Neuronal stem cell (in vitro differentiated cells): Measurements from ENCODE around the gene FMN1.

Source experiments
- DNase-seq: peaks from one replicate; pipeline ENCODE4 v3.0.0-alpha.2; 2013; ENCODE audit warnings: low spot score
- H2AFZ ChIP-seq: one replicate; pipeline ENCODE4 v1.6.1; 2013; ENCODE audit warnings: mild to moderate bottlenecking, low read length, inconsistent platforms
- H2AK5ac ChIP-seq: 2 replicates; pipeline ENCODE4 v1.6.1; 2013; ENCODE audit warnings: low read depth, mild to moderate bottlenecking, inconsistent platforms, low read length, moderate library complexity, mixed read lengths
- H2BK120ac ChIP-seq: 2 replicates; pipeline ENCODE4 v1.6.1; 2013; ENCODE audit warnings: low read depth, mild to moderate bottlenecking, inconsistent platforms, low read length, moderate library complexity, mixed read lengths
- H2BK12ac ChIP-seq: one replicate; pipeline ENCODE4 v1.6.1; 2013; ENCODE audit warnings: low read length, inconsistent platforms
- H2BK15ac ChIP-seq: 2 replicates; pipeline ENCODE4 v1.6.1; 2013; ENCODE audit warnings: mild to moderate bottlenecking, low read length, inconsistent platforms, mixed read lengths
- H2BK5ac ChIP-seq: one replicate; pipeline ENCODE4 v1.6.1; 2013; ENCODE audit warnings: inconsistent platforms, mild to moderate bottlenecking, low read length, moderate library complexity
- H3K14ac ChIP-seq: one replicate; pipeline ENCODE4 v1.6.1; 2013; ENCODE audit warnings: low read length, inconsistent platforms
- H3K18ac ChIP-seq: 2 replicates; pipeline ENCODE4 v1.6.1; 2013; ENCODE audit warnings: low read length, inconsistent platforms
- H3K23ac ChIP-seq: 2 replicates; pipeline ENCODE4 v1.6.1; 2013; ENCODE audit warnings: low read depth, mild to moderate bottlenecking, mixed read lengths, low read length, inconsistent platforms; ENCODE audit not compliant: poor library complexity
- H3K27ac ChIP-seq: replicated peaks from 3 replicates; pipeline ENCODE4 v1.5.1; 2013; ENCODE audit warnings: low read length, inconsistent platforms
- H3K27me3 ChIP-seq, 3 experiments: 2 replicates each; pipeline ENCODE4 v1.6.1; 2013; ENCODE audit warnings: low read length in 3 of 3, mild to moderate bottlenecking in 2 of 3, inconsistent platforms in 1 of 3, low read depth in 1 of 3, mixed read lengths in 1 of 3, moderate library complexity in 1 of 3; ENCODE audit not compliant: control insufficient read depth in 3 of 3, insufficient read depth in 3 of 3
- H3K36me3 ChIP-seq, 2 donors: replicated peaks in 1 of 2; 2 replicates each; pipeline ENCODE4 v1.6.1; 2013; ENCODE audit warnings: low read length in 2 of 2; ENCODE audit not compliant: control insufficient read depth in 2 of 2, insufficient read depth in 2 of 2
- H3K4ac ChIP-seq: 2 replicates; pipeline ENCODE4 v1.6.1; 2013; ENCODE audit warnings: inconsistent platforms, mild to moderate bottlenecking, low read length, moderate library complexity
- H3K4me1 ChIP-seq, 2 donors: 1 replicate in 1 of 2; 2 replicates in 1 of 2; pipeline ENCODE4 v1.6.1; 2013; ENCODE audit warnings: low read length in 2 of 2, low read depth in 1 of 2; ENCODE audit not compliant: control insufficient read depth in 2 of 2, insufficient read depth in 1 of 2
- H3K4me2 ChIP-seq: one replicate; pipeline ENCODE4 v1.6.1; 2013; ENCODE audit warnings: mild to moderate bottlenecking, low read length, inconsistent platforms; ENCODE audit not compliant: insufficient read depth, poor library complexity, severe bottlenecking
- H3K4me3 ChIP-seq, 2 donors: 2 replicates each; pipeline ENCODE4 v1.5.1; 2013; ENCODE audit warnings: low read length in 2 of 2, mild to moderate bottlenecking in 2 of 2, inconsistent platforms in 1 of 2, moderate library complexity in 1 of 2
- H3K79me1 ChIP-seq: one replicate; pipeline ENCODE4 v1.6.1; 2013; ENCODE audit warnings: low read depth, mild to moderate bottlenecking, inconsistent platforms, low read length, moderate library complexity
- H3K9ac ChIP-seq: one replicate; pipeline ENCODE4 v1.6.1; 2013; ENCODE audit warnings: mild to moderate bottlenecking, low read depth, low read length, inconsistent platforms; ENCODE audit not compliant: poor library complexity
- H3K9me3 ChIP-seq, 2 donors: replicated peaks in 1 of 2; 2 replicates each; pipeline versions ENCODE3 to v1.6.1; 2013; ENCODE audit warnings: low read length in 2 of 2, mild to moderate bottlenecking in 2 of 2, inconsistent platforms in 1 of 2, low read depth in 1 of 2, mixed read lengths in 1 of 2, moderate library complexity in 1 of 2; ENCODE audit not compliant: control insufficient read depth in 2 of 2, insufficient read depth in 1 of 2
- H4K8ac ChIP-seq: one replicate; pipeline ENCODE4 v1.6.1; 2013; ENCODE audit warnings: low read depth, mild to moderate bottlenecking, inconsistent platforms, low read length, moderate library complexity
- H4K91ac ChIP-seq: one replicate; pipeline ENCODE4 v1.6.1; 2013; ENCODE audit warnings: low read length, low read depth, mild to moderate bottlenecking, inconsistent platforms; ENCODE audit not compliant: poor library complexity
- WGBS, 2 donors: extraction: QIAGEN DNeasy Blood & Tissue Kit; methylation state at CpG; one replicate each; pipeline ENCODE4 v1.1.7; 2013; ENCODE audit warnings: missing lambda C conversion rate in 2 of 2, mixed read lengths in 1 of 2; ENCODE audit not compliant: insufficient read length in 2 of 2, insufficient replicate concordance in 1 of 2; ENCODE audit errors: extremely low coverage in 2 of 2; 5-methylcytosine and 5-hydroxymethylcytosine counted together

Gene FMN1

GRCh38 chr15:32885713-32886112 lies 308.8 kb downstream of the FMN1 start:
- DNase-seq = no peak
- H3K4me3 ChIP-seq = no peak overlapping the region
- no peak overlapping the region for H4K8ac ChIP-seq
- no peak overlapping the region for H2BK12ac ChIP-seq
- H3K9me3 ChIP-seq = no peaks in the 10 kb centered on the region
- H2BK5ac ChIP-seq = no peak overlapping the region
- H3K27ac ChIP-seq = no peak overlapping the region
- no peak overlapping the region for H2BK120ac ChIP-seq
- H3K23ac ChIP-seq = no peak overlapping the region
- no peaks in the 10 kb centered on the region for H3K79me1 ChIP-seq
- H3K18ac ChIP-seq = no peak overlapping the region
- no peaks in the 10 kb centered on the region for H3K27me3 ChIP-seq
- no peak overlapping the region for H4K91ac ChIP-seq
- H3K14ac ChIP-seq = no peak overlapping the region
- no peak overlapping the region for H2AFZ ChIP-seq
- no peak overlapping the region for H3K4ac ChIP-seq
- no peak overlapping the region for H3K9ac ChIP-seq
- H2AK5ac ChIP-seq = no peak overlapping the region
- H3K36me3 ChIP-seq = no peaks in the 10 kb centered on the region
- peaks cover 6% of the 10 kb centered on the region in 2 donors for H3K4me1 ChIP-seq
- H2BK15ac ChIP-seq = no peak overlapping the region
- WGBS, 2 donors = no CpG with 5 or more reads among the region's 5 CpGs
- H3K4me2 ChIP-seq = no peak overlapping the region

- no peak overlapping the region for H2BK12ac ChIP-seq
- no peak overlapping the region for H3K4me2 ChIP-seq
- H3K36me3 ChIP-seq = no peaks in the 10 kb centered on the region
- no peak overlapping the region for H2AFZ ChIP-seq
- H3K27me3 ChIP-seq = no peaks in the 10 kb centered on the region
- WGBS, 2 donors = no CpG with 5 or more reads among the region's 6 CpGs
- peaks cover 6% of the 10 kb centered on the region in 2 donors for H3K4me1 ChIP-seq
- no peak overlapping the region for H3K4me3 ChIP-seq
- H2BK5ac ChIP-seq = no peak overlapping the region
- no peaks in the 10 kb centered on the region for H3K9me3 ChIP-seq
- no peak for DNase-seq
- no peak overlapping the region for H3K27ac ChIP-seq
- no peak overlapping the region for H2AK5ac ChIP-seq
- H3K4ac ChIP-seq = no peak overlapping the region
- H4K91ac ChIP-seq = no peak overlapping the region
- H4K8ac ChIP-seq = no peak overlapping the region
- H3K9ac ChIP-seq = no peak overlapping the region
- no peak overlapping the region for H3K23ac ChIP-seq
- no peak overlapping the region for H3K14ac ChIP-seq
- H2BK15ac ChIP-seq = no peak overlapping the region
- H3K79me1 ChIP-seq = no peaks in the 10 kb centered on the region
- no peak overlapping the region for H2BK120ac ChIP-seq
- H3K18ac ChIP-seq = no peak overlapping the region
Measured at GRCh38 chr15:32884146-32884545, 310.4 kb downstream of the FMN1 start.

- Histone ChIP-seq H3K4me2 (no peak overlapping the region), H3K4ac (no peak overlapping the region), H3K27me3 (no peaks in the 10 kb centered on the region), H3K4me3 (no peak overlapping the region), H2BK15ac (no peak overlapping the region), H2BK120ac (no peak overlapping the region), H3K9me3 (no peaks in the 10 kb centered on the region), H4K8ac (no peak overlapping the region), H3K27ac (no peak overlapping the region), H4K91ac (no peak overlapping the region), H2BK5ac (no peak overlapping the region), H3K9ac (no peak overlapping the region), H3K4me1 (peaks cover 6% of the 10 kb centered on the region in 2 donors), H2AK5ac (no peak overlapping the region), H2AFZ (no peak overlapping the region), H3K79me1 (no peaks in the 10 kb centered on the region), H3K23ac (no peak overlapping the region), H3K18ac (no peak overlapping the region), H3K36me3 (no peaks in the 10 kb centered on the region), H3K14ac (no peak overlapping the region), H2BK12ac (no peak overlapping the region)
- DNase-seq = no peak
- WGBS, 2 donors = no CpG with 5 or more reads among the region's 4 CpGs
Measured at GRCh38 chr15:32882955-32883354, 311.6 kb downstream of the FMN1 start.

- H3K27me3 ChIP-seq = no peaks in the 10 kb centered on the region
- H3K36me3 ChIP-seq = no peaks in the 10 kb centered on the region
- H3K4ac ChIP-seq = no peak overlapping the region
- H3K14ac ChIP-seq = no peak overlapping the region
- no peaks in the 10 kb centered on the region for H3K79me1 ChIP-seq
- H3K9me3 ChIP-seq = no peaks in the 10 kb centered on the region
- H3K4me3 ChIP-seq = no peak overlapping the region
- no peak for DNase-seq
- no peak overlapping the region for H2AFZ ChIP-seq
- no peak overlapping the region for H2BK15ac ChIP-seq
- H4K8ac ChIP-seq = no peak overlapping the region
- H2BK120ac ChIP-seq = no peak overlapping the region
- no peak overlapping the region for H3K9ac ChIP-seq
- H2BK5ac ChIP-seq = no peak overlapping the region
- H2BK12ac ChIP-seq = no peak overlapping the region
- H2AK5ac ChIP-seq = no peak overlapping the region
- H3K4me2 ChIP-seq = no peak overlapping the region
- H4K91ac ChIP-seq = no peak overlapping the region
- H3K4me1 ChIP-seq = peaks cover 3% of the 10 kb centered on the region in 2 donors
- H3K23ac ChIP-seq = no peak overlapping the region
- H3K27ac ChIP-seq = no peak overlapping the region
- no CpG with 5 or more reads among the region's 1 CpG for WGBS, 2 donors
- no peak overlapping the region for H3K18ac ChIP-seq
Measured at GRCh38 chr15:32881528-32881927, 313.0 kb downstream of the FMN1 start.
